Thymus (tissue), 11 donors: ENCODE measurements around the gene MEGF11. TPM values are rescaled to one million over a fixed set of nuclear protein-coding genes. Genes with fewer than 3 reads are reported as not detected.

ENCODE experiments used
- DNase-seq, 9 donors: peaks; one replicate each; pipeline ENCODE4 v3.0.0-alpha.2; 2013; ENCODE audit warnings: low spot score in 9 of 9, low read depth in 6 of 9, missing footprints in 1 of 9
- H3K27ac ChIP-seq, 2 donors: one replicate each; pipeline ENCODE4 v1.5.1; 2013; ENCODE audit warnings: control low read depth in 1 of 2, low read depth in 1 of 2, low read length in 1 of 2, mild to moderate bottlenecking in 1 of 2, moderate library complexity in 1 of 2
- H3K27me3 ChIP-seq, 2 donors: one replicate each; pipeline ENCODE4 v1.5.1; 2013; ENCODE audit warnings: low read length in 1 of 2; ENCODE audit not compliant: control insufficient read depth in 2 of 2, insufficient read depth in 1 of 2
- H3K36me3 ChIP-seq, 2 donors: one replicate each; pipeline ENCODE4 v1.5.1; 2013; ENCODE audit warnings: low read length in 1 of 2, mild to moderate bottlenecking in 1 of 2, moderate library complexity in 1 of 2; ENCODE audit not compliant: control insufficient read depth in 2 of 2, insufficient read depth in 2 of 2
- H3K4me1 ChIP-seq, 2 donors: one replicate each; pipeline ENCODE4 v1.5.1; 2013; ENCODE audit warnings: low read length in 2 of 2; ENCODE audit not compliant: control insufficient read depth in 2 of 2, insufficient read depth in 2 of 2
- H3K4me3 ChIP-seq, 2 donors: one replicate each; pipeline ENCODE4 v1.5.1; 2013; ENCODE audit warnings: low read length in 2 of 2, control low read depth in 1 of 2, mild to moderate bottlenecking in 1 of 2
- H3K9me3 ChIP-seq, 2 donors: one replicate each; pipeline ENCODE4 v1.5.1; 2013; ENCODE audit warnings: low read length in 1 of 2, mild to moderate bottlenecking in 1 of 2; ENCODE audit not compliant: control insufficient read depth in 2 of 2, insufficient read depth in 1 of 2
- WGBS: extraction: QIAGEN DNeasy Blood & Tissue Kit; methylation state at CpG from one replicate; pipeline ENCODE4 v1.1.7; 2013; 5-methylcytosine and 5-hydroxymethylcytosine counted together
- polyA plus RNA-seq: library from polyadenylated mRNA; stranded (reverse); fragments of 200-250 nt; gene quantifications from one replicate; pipeline ENCODE4 v1.2.3, GENCODE V29; 2013
- total RNA-seq: library from RNA; stranded (reverse); fragments of 120-200 nt; gene quantifications from one replicate; pipeline ENCODE4 v1.2.4, GENCODE V29; 2013
- donor health status: healthy.

MEGF11 gene
- total and polyA plus RNA-seq, 2 donors: 0.28 to 0.66 TPM

DNA sequence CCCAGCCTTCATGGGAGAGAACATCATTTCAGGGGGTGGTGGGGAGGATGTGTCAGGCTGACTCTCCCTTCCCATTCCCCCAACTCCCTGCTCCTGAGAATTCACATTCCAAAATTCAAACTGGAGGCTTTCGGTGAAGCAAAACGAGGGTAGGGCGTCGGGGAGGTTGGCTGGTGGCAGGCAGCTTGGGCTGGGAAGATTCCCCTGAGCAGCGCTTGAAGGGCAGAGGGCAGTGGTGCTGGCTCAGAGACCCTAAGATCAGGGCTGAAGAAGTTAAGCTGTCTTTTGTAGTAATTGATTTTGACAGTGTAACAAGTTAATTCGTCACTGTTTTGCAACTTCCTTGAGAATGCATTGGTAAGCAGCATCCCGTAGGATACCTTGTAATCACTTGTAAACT lies 196.5 kb downstream of the MEGF11 start:
- Histone ChIP-seq H3K4me3 (no peak overlapping the region), H3K4me1 (no peaks in the 10 kb centered on the region), H3K27me3 (peaks cover 2 to 38% of the 10 kb centered on the region in 2 donors), H3K9me3 (no peaks in the 10 kb centered on the region), H3K27ac (no peak overlapping the region), H3K36me3 (no peaks in the 10 kb centered on the region)
- no peak for DNase-seq
- WGBS: 75% methylated on average over 7 of the region's 7 CpGs

DNA sequence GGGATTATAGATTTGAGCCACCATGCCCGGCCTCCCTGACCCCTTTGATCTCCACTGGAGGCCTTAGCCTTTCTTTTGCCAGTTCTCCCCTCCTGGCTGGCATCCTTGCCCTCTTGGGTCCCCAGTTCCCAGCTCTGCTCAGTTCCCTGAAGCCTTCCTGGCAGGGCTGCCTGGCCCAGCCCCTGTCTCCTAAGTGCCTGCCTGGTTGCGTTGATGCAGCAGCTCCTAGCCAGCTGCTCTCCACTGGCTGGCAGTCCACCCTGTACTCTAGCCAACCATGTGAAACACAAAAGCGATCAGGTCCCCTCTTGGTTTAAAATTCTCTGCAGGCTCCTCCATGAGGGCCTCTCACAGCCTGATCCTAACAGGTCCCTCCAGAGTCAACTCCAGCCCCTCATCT lies 199.6 kb downstream of the MEGF11 start:
- DNase-seq: no peak
- Histone ChIP-seq H3K36me3 (no peaks in the 10 kb centered on the region), H3K27me3 (peaks cover under 1 to 19% of the 10 kb centered on the region in 2 donors), H3K27ac (no peak overlapping the region), H3K9me3 (no peaks in the 10 kb centered on the region), H3K4me3 (no peak overlapping the region), H3K4me1 (no peaks in the 10 kb centered on the region)
- 86% methylated on average over 3 of the region's 3 CpGs for WGBS

DNA sequence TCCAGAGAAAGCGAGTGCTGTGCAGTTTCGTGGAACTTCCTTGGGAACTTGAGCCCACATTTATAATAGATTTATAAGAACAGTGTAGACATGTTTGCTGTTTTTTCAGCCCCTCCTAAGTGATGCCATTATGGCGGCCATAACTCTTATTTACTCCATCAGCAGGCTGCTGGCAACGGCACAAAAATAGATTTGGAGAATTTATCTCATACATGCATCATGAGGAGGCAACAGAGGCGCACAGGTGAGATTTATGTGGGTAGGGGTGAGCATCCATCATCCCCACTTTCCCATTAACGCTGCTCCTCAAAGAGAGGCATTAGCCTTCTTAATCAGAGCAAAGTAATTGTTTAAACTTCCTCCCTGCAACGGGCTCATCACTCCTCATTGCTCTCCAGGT lies 201.7 kb downstream of the MEGF11 start:
- DNase-seq: no peak
- H3K9me3 ChIP-seq: no peaks in the 10 kb centered on the region
- no peaks in the 10 kb centered on the region for H3K36me3 ChIP-seq
- H3K4me1 ChIP-seq: no peaks in the 10 kb centered on the region
- peaks cover 0 to 6% of the 10 kb centered on the region in 2 donors for H3K27me3 ChIP-seq
- 90% methylated on average over 7 of the region's 7 CpGs for WGBS
- H3K27ac ChIP-seq: no peak overlapping the region
- no peak overlapping the region for H3K4me3 ChIP-seq

DNA sequence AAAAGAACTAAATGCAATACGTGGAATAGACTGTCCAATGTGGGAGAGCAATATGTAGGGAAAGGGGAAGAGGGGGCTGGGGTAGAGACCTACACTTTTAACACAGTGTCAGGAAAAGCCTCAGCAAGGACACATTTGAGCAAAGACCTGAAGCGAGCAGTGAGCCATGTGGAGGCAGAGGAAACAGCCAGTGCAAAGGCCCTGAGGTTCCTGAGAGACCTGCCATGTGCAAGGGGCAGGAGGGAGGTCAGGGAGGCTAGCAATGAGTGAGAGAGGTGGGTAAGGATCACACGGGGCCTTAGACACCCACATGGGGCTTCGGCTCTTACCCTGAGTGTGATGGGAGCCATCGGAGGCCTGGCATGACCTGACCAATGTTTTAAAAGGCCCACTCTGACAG lies 203.3 kb downstream of the MEGF11 start:
- no peak for DNase-seq
- Histone ChIP-seq H3K27ac (no peak overlapping the region), H3K4me3 (no peak overlapping the region), H3K4me1 (no peaks in the 10 kb centered on the region), H3K9me3 (no peaks in the 10 kb centered on the region), H3K27me3 (peaks cover 0 to 6% of the 10 kb centered on the region in 2 donors), H3K36me3 (no peaks in the 10 kb centered on the region)
- WGBS: 94% methylated on average over 5 of the region's 5 CpGs

DNA sequence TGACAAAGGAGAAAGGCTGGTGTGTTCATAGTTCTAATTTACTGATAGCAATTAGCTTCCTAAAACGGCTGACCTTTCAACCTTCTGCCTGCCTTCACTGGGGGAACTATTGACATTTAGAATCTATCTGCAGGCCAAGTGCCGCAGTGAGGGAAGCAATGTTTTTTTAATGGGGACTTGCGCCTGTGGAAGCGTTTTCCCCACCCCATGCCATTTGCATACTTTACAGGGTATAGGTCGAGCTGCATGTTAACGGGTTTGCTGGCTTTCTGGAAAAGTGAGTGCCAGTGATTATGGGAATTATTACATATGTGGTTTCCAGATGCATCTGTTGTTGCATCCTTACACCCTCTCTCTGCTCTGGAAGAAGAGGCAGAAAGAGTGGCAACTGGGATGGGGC lies 204.2 kb downstream of the MEGF11 start:
- 82% methylated on average over 6 of the region's 6 CpGs for WGBS
- H3K4me1 ChIP-seq: no peaks in the 10 kb centered on the region

DNA sequence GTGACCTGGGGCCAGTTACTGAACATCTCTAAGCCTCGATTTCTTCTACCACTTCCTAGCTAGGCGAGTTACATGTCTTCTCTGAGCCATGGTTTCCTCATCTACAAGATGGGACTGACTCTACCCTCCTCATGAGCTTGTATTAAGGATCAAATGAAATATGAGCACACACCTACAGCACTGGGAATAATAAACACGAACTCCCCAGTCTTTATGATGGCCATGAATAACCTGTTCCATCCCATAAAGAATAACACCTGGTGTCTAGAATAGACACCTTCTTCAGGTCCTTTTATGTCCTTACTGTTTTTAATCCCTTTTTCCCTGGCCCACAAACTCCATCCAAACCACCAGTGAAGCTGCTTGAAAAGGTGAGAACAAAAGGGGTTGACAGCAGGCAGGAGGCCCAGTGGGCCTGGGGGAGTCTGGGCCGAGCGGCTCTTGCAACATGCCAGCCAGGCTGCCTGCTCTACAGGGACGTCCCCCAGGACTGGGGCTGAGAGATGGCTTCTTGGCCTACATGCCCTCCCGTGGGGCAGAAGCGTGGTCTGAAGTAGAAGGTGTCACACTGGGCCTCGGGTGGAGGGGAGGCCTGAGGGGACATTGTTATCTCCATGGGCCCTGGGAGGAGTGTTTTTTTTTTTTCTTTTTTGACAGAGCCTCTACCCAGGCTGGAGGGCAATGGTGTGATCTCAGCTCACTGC lies 206.1 kb downstream of the MEGF11 start:
- Histone ChIP-seq H3K4me1 (no peaks in the 10 kb centered on the region), H3K36me3 (no peaks in the 10 kb centered on the region), H3K9me3 (no peaks in the 10 kb centered on the region), H3K4me3 (no peak overlapping the region), H3K27ac (no peak overlapping the region), H3K27me3 (peaks cover 0 to 10% of the 10 kb centered on the region in 2 donors)
- DNase-seq: no peak
- WGBS: 92% methylated on average over 9 of the region's 9 CpGs

More for the DNA sequence above, 204.2 kb downstream of the MEGF11 start:
- Histone ChIP-seq H3K4me3 (no peak overlapping the region), H3K36me3 (no peaks in the 10 kb centered on the region), H3K27me3 (peaks cover 0 to 6% of the 10 kb centered on the region in 2 donors), H3K27ac (no peak overlapping the region), H3K9me3 (no peaks in the 10 kb centered on the region)
- no peak for DNase-seq

DNA sequence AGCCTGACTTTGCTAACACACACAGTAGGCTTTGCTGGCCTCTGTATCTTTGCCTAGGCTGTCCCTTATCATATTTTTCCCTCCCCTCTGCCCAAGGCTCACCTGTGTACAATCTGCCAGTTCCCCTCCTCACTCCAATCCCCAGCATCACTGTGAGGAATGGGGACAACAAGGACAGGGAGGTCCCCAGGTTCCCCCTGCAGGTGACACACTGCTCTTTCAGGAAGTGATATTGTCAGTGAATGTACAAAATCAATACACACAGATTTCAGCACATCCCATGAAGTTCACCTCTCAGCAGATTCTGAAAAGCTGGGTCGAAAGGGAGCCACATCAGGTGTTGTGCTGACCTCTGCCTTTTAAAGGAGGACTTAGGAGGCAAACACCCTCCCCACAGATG lies 206.8 kb downstream of the MEGF11 start:
- Histone ChIP-seq H3K27ac (no peak overlapping the region), H3K9me3 (no peaks in the 10 kb centered on the region), H3K4me1 (no peaks in the 10 kb centered on the region), H3K4me3 (no peak overlapping the region), H3K36me3 (no peaks in the 10 kb centered on the region), H3K27me3 (peaks cover 0 to 11% of the 10 kb centered on the region in 2 donors)
- 84% methylated on average over 1 of the region's 1 CpG for WGBS
- DNase-seq: no peak

DNA sequence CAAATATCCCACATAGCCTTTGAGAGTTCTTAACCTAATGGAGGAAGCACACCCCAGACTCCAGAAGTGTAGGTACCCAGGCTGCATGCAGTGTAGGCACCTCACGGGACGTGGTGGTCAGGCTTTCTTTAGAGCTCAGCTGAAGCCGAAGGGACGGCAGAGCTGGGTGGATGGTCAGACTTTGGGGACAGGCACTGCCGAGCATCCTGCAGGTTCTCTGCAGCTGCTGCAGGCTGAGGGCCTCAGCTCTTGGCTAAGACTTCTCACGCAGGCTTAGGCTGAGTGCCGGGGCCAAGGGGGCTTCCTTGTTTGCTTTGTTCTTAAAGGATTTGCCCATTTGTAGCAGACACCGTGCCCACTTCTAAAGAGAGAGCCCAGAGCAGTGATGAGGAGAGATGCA lies 207.2 kb downstream of the MEGF11 start:
- Histone ChIP-seq H3K4me3 (no peak overlapping the region), H3K27me3 (peaks cover 0 to 10% of the 10 kb centered on the region in 2 donors), H3K27ac (no peak overlapping the region), H3K36me3 (no peaks in the 10 kb centered on the region), H3K4me1 (no peaks in the 10 kb centered on the region), H3K9me3 (no peaks in the 10 kb centered on the region)
- DNase-seq: no peak
- WGBS: 78% methylated on average over 8 of the region's 8 CpGs

DNA sequence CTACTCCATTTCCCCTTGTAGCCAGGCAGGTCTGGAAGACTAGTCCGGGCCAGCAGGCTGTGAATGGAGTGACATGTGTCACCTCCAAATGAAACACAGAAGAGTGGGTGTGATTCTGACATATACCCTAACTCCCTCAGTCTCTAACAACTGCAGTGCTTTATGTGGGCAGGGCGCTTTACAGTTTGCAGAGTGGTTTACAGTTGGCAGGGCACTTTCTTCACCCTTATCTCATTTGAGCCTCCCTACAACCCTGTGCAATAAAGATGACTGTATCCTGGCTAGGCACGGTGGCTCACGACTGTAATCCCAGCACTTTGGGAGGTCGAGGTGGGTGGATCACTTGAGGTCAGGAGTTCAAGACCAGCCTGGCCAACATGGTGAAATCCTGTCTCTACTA lies 208.0 kb downstream of the MEGF11 start:
- Histone ChIP-seq H3K9me3 (no peaks in the 10 kb centered on the region), H3K27ac (no peak overlapping the region), H3K36me3 (no peaks in the 10 kb centered on the region), H3K4me1 (no peaks in the 10 kb centered on the region), H3K4me3 (no peak overlapping the region), H3K27me3 (peaks cover 0 to 14% of the 10 kb centered on the region in 2 donors)
- no peak for DNase-seq
- 81% methylated on average over 5 of the region's 5 CpGs for WGBS
